IMR-90 (cell line): ENCODE data around the gene SLC25A30.

Source experiments
- CTCF ChIP-seq: conservative IDR thresholded peaks from 2 replicates; pipeline ENCODE4 v1.5.1; 2012; ENCODE audit warnings: mild to moderate bottlenecking, low read depth, low read length, improper control_type of control experiment
- USF2 ChIP-seq: fragments of 150-350 bp; IDR thresholded peaks from 2 replicates; pipeline ENCODE4 v1.6.1; 2017; ENCODE audit warnings: mild to moderate bottlenecking, antibody characterized with exemption, low read length, low read depth

GRCh38 chr13:45381196-45381595 is 37.0 kb downstream of the SLC25A30 start:
- TF ChIP-seq CTCF, result no peak
- no peak for TF ChIP-seq USF2
